Endothelial cell of umbilical vein (primary cell): Measurements from ENCODE around the gene KCNH2. TPM values are rescaled to one million over a fixed set of nuclear protein-coding genes. Genes with fewer than 3 reads are reported as not detected.

Source experiments
- BruUV-seq: library from RNA; stranded (reverse); fragments of 400-500 nt; replicated peaks from 2 replicates; lab custom pipeline; 2021; lab: Mats Ljungman, UMichigan
- CTCF ChIA-PET: fragments of 300-600, 350-600 bp; sonication (Branson Sonifier 250); formaldehyde crosslinking; loops from one replicate; lab custom pipeline; 2021; ENCODE audit warnings: antibody characterized with exemption, inconsistent platforms; lab: Charles Lee
- POLR2A ChIA-PET: fragments of 300-600, 350-600 bp; sonication (Branson Sonifier 250); formaldehyde crosslinking; loops from one replicate; lab custom pipeline; 2021; ENCODE audit warnings: antibody characterized with exemption, inconsistent platforms; lab: Charles Lee
- DNase-seq: peaks from one replicate; pipeline ENCODE4 v3.0.0-alpha.2; 2011; ENCODE audit warnings: low read depth, low spot score
- FAIRE-seq: peaks from 2 replicates; lab custom pipeline; 2011; peaks lifted over from hg19 to GRCh38; lab: Jason Lieb, UNC
- H2AFZ ChIP-seq: 2 replicates; pipeline ENCODE4 v1.6.0; 2012; ENCODE audit warnings: low read depth, low read length, control low read depth, inconsistent platforms
- H3K27ac ChIP-seq: 2 replicates; pipeline ENCODE4 v1.5.1; 2011; ENCODE audit warnings: low read depth, mild to moderate bottlenecking, control low read depth, low read length, moderate library complexity; ENCODE audit not compliant: insufficient read depth
- H3K27me3 ChIP-seq, 2 experiments: 2 replicates each; pipeline versions ENCODE4 v1.6.0 to v1.6.1; 2011; ENCODE audit warnings: low read length in 2 of 2, mixed read lengths in 1 of 2; ENCODE audit not compliant: control insufficient read depth in 2 of 2, insufficient read depth in 2 of 2
- H3K36me3 ChIP-seq, 2 experiments: 2 replicates in 1 of 2; 3 replicates in 1 of 2; pipeline ENCODE4 v1.5.1; 2011; ENCODE audit warnings: low read length in 2 of 2, mild to moderate bottlenecking in 1 of 2, moderate library complexity in 1 of 2; ENCODE audit not compliant: control insufficient read depth in 2 of 2, insufficient read depth in 2 of 2; ENCODE audit errors: extremely low read depth in 1 of 2
- H3K4me1 ChIP-seq: 3 replicates; pipeline ENCODE4 v1.5.1; 2011; ENCODE audit warnings: mild to moderate bottlenecking, low read length; ENCODE audit not compliant: control insufficient read depth, insufficient read depth; ENCODE audit errors: extremely low read depth
- H3K4me2 ChIP-seq: 2 replicates; pipeline ENCODE4 v1.6.1; 2011; ENCODE audit warnings: low read length, control low read depth, mixed read lengths; ENCODE audit not compliant: insufficient read depth
- H3K4me3 ChIP-seq, 3 experiments: fragments of 200-600 bp in 1 of 3; sonication (generic), shearing (Covaris generic) in 1 of 3; replicated peaks in 1 of 3; 2 replicates each; pipeline ENCODE4 v1.5.1; 2011 to 2016; ENCODE audit warnings: control low read depth in 3 of 3, low read length in 3 of 3, mild to moderate bottlenecking in 2 of 3, inconsistent platforms in 1 of 3, low read depth in 1 of 3, moderate library complexity in 1 of 3; ENCODE audit not compliant: insufficient read depth in 1 of 3
- H3K79me2 ChIP-seq: 2 replicates; pipeline ENCODE4 v1.6.0; 2012; ENCODE audit warnings: low read length, inconsistent platforms; ENCODE audit not compliant: control insufficient read depth, insufficient read depth
- H3K9ac ChIP-seq: replicated peaks from 2 replicates; pipeline ENCODE3; 2011; ENCODE audit warnings: low read length, control low read depth; ENCODE audit not compliant: insufficient read depth; ENCODE audit errors: extremely low read depth
- H3K9me1 ChIP-seq: replicated peaks from 3 replicates; pipeline ENCODE4 v1.6.0; 2011; ENCODE audit warnings: mild to moderate bottlenecking, low read length; ENCODE audit not compliant: control insufficient read depth, insufficient read depth; ENCODE audit errors: extremely low read depth
- H3K9me3 ChIP-seq: replicated peaks from 2 replicates; pipeline ENCODE4 v1.5.1; 2012; ENCODE audit warnings: low read length, inconsistent platforms; ENCODE audit not compliant: control insufficient read depth, insufficient read depth
- H4K20me1 ChIP-seq: replicated peaks from 2 replicates; pipeline ENCODE3; 2011; ENCODE audit warnings: mild to moderate bottlenecking, low read length; ENCODE audit not compliant: control insufficient read depth, insufficient read depth; ENCODE audit errors: extremely low read depth
- CTCF ChIP-seq, 2 donors: IDR thresholded peaks; 1 replicate in 1 of 2; 2 replicates in 1 of 2; pipeline ENCODE4 v1.5.1; 2011; ENCODE audit warnings: low read length in 2 of 2, mild to moderate bottlenecking in 2 of 2, moderate library complexity in 2 of 2, control low read depth in 1 of 2, inconsistent platforms in 1 of 2, low read depth in 1 of 2; ENCODE audit not compliant: insufficient read depth in 1 of 2; ENCODE audit errors: extremely low read depth in 1 of 2
- EZH2 ChIP-seq: IDR thresholded peaks from 2 replicates; pipeline ENCODE4 v1.6.1; 2012; ENCODE audit warnings: borderline replicate concordance, low read depth, mild to moderate bottlenecking, moderate library complexity, low read length, inconsistent platforms; ENCODE audit not compliant: severe bottlenecking
- FOS ChIP-seq: IDR thresholded peaks from 2 replicates; pipeline ENCODE4 v1.6.1; 2011; ENCODE audit warnings: mild to moderate bottlenecking, low read length, moderate library complexity, borderline replicate concordance; ENCODE audit not compliant: insufficient read depth
- GATA2 ChIP-seq: IDR thresholded peaks from 2 replicates; pipeline ENCODE4 v1.7.0; 2011; ENCODE audit warnings: low read depth, mild to moderate bottlenecking, moderate library complexity, mixed read lengths, low read length; ENCODE audit not compliant: insufficient read length, insufficient read depth
- JUN ChIP-seq: IDR thresholded peaks from 2 replicates; pipeline ENCODE4 v1.6.1; 2011; ENCODE audit warnings: borderline replicate concordance, low read depth; ENCODE audit not compliant: insufficient read length, insufficient read depth
- MYC ChIP-seq: IDR thresholded peaks from one replicate; pipeline ENCODE4 v1.6.1; 2011; ENCODE audit warnings: mild to moderate bottlenecking, low read depth, low read length
- POLR2A ChIP-seq: IDR thresholded peaks from 2 replicates; pipeline ENCODE4 v1.6.1; 2012; ENCODE audit warnings: low read depth, mild to moderate bottlenecking, control low read depth, low read length
- POLR2AphosphoS5 ChIP-seq: IDR thresholded peaks from 2 replicates; pipeline ENCODE4 v1.6.1; 2012; ENCODE audit warnings: low read depth, mild to moderate bottlenecking, control low read depth, low read length, moderate library complexity; ENCODE audit not compliant: insufficient read depth
- dilution Hi-C: fragments of 300-500 bp; cut with MboI; formaldehyde crosslinking; loops from one replicate; pipeline ENCODE4 v1.15.0; 2019; ENCODE audit warnings: low sequenced_read_pairs; ENCODE audit not compliant: extremely low pct_ligation_motif_present
- intact Hi-C: fragments of 100-400 bp; cut with micrococcal nuclease; formaldehyde crosslinking; loops from one replicate; pipeline ENCODE4 v1.10.0; 2022
- polyA plus RNA-seq, 4 experiments: library from polyadenylated mRNA; depleted of rRNA in 3 of 4; stranded (reverse) in 3 of 4; unstranded in 1 of 4; fragments of >200 nt; gene quantifications; 2 replicates each; pipeline versions ENCODE4 v1.2.1 to v1.2.3, GENCODE V29; 2011 to 2012; ENCODE audit warnings: missing spikeins in 1 of 4
- total RNA-seq: library from RNA; stranded (reverse); gene quantifications from 2 replicates; pipeline ENCODE4 v1.2.3, GENCODE V29; 2021
- TF ChIP-seq, protein P1 (sequence below): IDR thresholded peaks from 2 replicates; pipeline ENCODE4 v1.6.1; 2011; ENCODE audit not compliant: insufficient read depth, insufficient read length

KCNH2 gene
- total and polyA plus RNA-seq, 2 donors (not counting 3 experiments of a cell fraction or from before 2014, with no cell fraction given) = 0.03 to 0.09 TPM

GRCh38 chr7:150945853-150946420 is 32.2 kb downstream of the KCNH2 start:
- TF ChIP-seq EZH2 = no peak
- TF ChIP-seq, protein P1, sequence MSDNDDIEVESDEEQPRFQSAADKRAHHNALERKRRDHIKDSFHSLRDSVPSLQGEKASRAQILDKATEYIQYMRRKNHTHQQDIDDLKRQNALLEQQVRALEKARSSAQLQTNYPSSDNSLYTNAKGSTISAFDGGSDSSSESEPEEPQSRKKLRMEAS = no peak
- no peaks in the 10 kb centered on the region for H3K4me1 ChIP-seq
- no TSS peak for BruUV-seq
- POLR2A ChIA-PET = no interaction called here
- H3K4me2 ChIP-seq = no peak overlapping the region
- H3K36me3 ChIP-seq = no peaks in the 10 kb centered on the region
- dilution Hi-C loops = no loop called here
- peaks cover 7 to 13% of the 10 kb centered on the region in 2 experiments for H3K27me3 ChIP-seq
- no peaks in the 10 kb centered on the region for H3K9me1 ChIP-seq
- no peak overlapping the region for H3K4me3 ChIP-seq
- no peaks in the 10 kb centered on the region for H3K9me3 ChIP-seq
- no peak for FAIRE-seq
- no peak overlapping the region for H3K9ac ChIP-seq
- H3K27ac ChIP-seq = no peak overlapping the region
- no peak for DNase-seq
- H2AFZ ChIP-seq = no peak overlapping the region
- intact Hi-C loops = no loop called here
- CTCF ChIA-PET = interaction anchor here (1.1 kb wide), 1 partner anchor 48 kb away, joined by 4 read pairs; no protein-coding TSS in a partner anchor
- no peaks in the 10 kb centered on the region for H4K20me1 ChIP-seq
- H3K79me2 ChIP-seq = no peaks in the 10 kb centered on the region

DNA sequence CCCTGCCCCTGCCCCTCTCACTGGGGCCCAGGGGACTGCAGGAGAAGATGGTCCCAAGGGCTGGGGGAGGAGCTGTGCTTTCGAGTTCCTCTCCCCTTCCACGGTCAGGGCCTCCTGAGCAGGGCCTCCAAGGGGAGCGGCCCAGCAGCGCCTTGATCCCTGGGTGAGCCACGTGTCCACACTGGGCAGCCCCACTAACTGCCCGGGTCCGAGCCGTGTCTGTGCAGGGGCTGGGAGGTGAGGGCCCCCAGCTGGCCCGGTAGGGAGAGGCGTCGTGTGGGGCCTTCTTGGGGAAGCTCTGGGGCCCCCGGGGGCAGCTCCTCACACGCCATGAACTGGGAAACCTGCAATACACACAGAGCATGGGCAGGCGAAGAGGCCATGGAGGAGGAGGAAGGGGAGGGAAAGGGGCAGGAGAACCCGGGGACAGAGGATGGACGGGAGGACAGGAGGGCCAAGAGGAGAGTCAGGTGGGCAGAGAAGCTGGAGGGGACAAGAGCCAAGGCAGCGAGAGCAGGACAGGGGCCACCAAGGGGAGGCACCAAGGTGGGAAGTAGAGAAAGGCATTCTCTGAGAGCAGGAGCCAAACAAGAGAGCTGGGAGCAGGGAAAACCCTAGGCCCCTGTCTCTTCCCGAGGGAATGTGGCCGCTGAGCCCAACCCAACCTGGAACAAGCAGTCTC is 32.8 kb downstream of the KCNH2 start:
- ChIA-PET POLR2A (no interaction called here), CTCF (no interaction called here)
- Histone ChIP-seq H3K4me3 (no peak overlapping the region), H3K27ac (no peak overlapping the region), H3K9me3 (no peaks in the 10 kb centered on the region), H3K27me3 (peaks cover 7 to 13% of the 10 kb centered on the region in 2 experiments), H3K9me1 (no peaks in the 10 kb centered on the region), H3K79me2 (no peaks in the 10 kb centered on the region), H3K36me3 (no peaks in the 10 kb centered on the region), H2AFZ (no peak overlapping the region), H3K4me1 (no peaks in the 10 kb centered on the region), H3K4me2 (no peak overlapping the region), H3K9ac (no peak overlapping the region), H4K20me1 (no peaks in the 10 kb centered on the region)
- intact Hi-C loops (no loop called here), dilution Hi-C loops (no loop called here)
- BruUV-seq = no TSS peak
- FAIRE-seq (no peak), DNase-seq (no peak)
- no peak for TF ChIP-seq MYC
- no peak for TF ChIP-seq EZH2
- TF ChIP-seq POLR2AphosphoS5 = no peak
- no peak for TF ChIP-seq JUN
- TF ChIP-seq, protein P1 = no peak
- TF ChIP-seq FOS = no peak
- TF ChIP-seq GATA2 = no peak
- TF ChIP-seq CTCF (IDR thresholded peaks at IDR 0.05; ENCODE audit: extremely low read depth in 1 of 2, insufficient read depth in 1 of 2, low read depth in 1 of 2, low read length in 2 of 2) = no peak
- no peak for TF ChIP-seq POLR2A
